ENCODE results near the gene STARD6.

- no peak for TF ChIP-seq CTCF (IDR thresholded peaks at IDR 0.05)
- no peak for TF ChIP-seq POLR2A (IDR thresholded peaks at IDR 0.05)
These were observed 36.1 kb upstream of the STARD6 start for GRCh38 chr18:54393648-54394294.

Data from lower leg skin (tissue), 3 donors.